GM12878 (cell line): ENCODE measurements around the gene IL1RAPL1. TPM values are rescaled to one million over a fixed set of nuclear protein-coding genes. Genes with fewer than 3 reads are reported as not detected.

Experiments
- ATAC-seq: fragments of 200-7000 bp; cut with Tn5 transposase; 3 replicates; pipeline ENCODE4 v1.9.1; 2020; ENCODE audit warnings: mild to moderate bottlenecking, moderate library complexity
- BruUV-seq: library from RNA; stranded (reverse); fragments of 400-500 nt; replicated peaks from 2 replicates; lab custom pipeline; 2021; lab: Mats Ljungman, UMichigan
- CTCF ChIA-PET: fragments of 300-600 bp; sonication (Branson Sonifier 250); formaldehyde crosslinking; extraction: SDS; loops from one replicate; lab custom pipeline; 2021; ENCODE audit warnings: inconsistent platforms; lab: Yijun Ruan, JAX
- POLR2A ChIA-PET: fragments of 350-600 bp; formaldehyde crosslinking; extraction: SDS; loops from one replicate; lab custom pipeline; 2021; ENCODE audit warnings: inconsistent platforms; lab: Charles Lee
- RAD21 ChIA-PET: fragments of 300-600 bp; sonication (Branson Sonifier 250); formaldehyde crosslinking; loops from one replicate; lab custom pipeline; 2023; ENCODE audit warnings: antibody characterized with exemption; ENCODE audit not compliant: unreplicated experiment; lab: Charles Lee
- SMC1A ChIA-PET: fragments of 300-600 bp; sonication (Branson Sonifier 250); formaldehyde crosslinking; loops from one replicate; lab custom pipeline; 2023; ENCODE audit not compliant: unreplicated experiment, uncharacterized antibody; lab: Charles Lee
- DNase-seq: peaks from one replicate; pipeline ENCODE4 v3.0.0-alpha.2; 2011; ENCODE audit warnings: low read depth, low spot score
- FAIRE-seq: peaks from 3 replicates; lab custom pipeline; 2011; peaks lifted over from hg19 to GRCh38; lab: Jason Lieb, UNC
- H2AFZ ChIP-seq: 2 replicates; pipeline ENCODE4 v1.6.0; 2011; ENCODE audit warnings: low read depth, low read length, control low read depth; ENCODE audit not compliant: control insufficient read depth
- H3K27ac ChIP-seq: 2 replicates; pipeline ENCODE4 v1.5.1; 2011; ENCODE audit warnings: control low read depth; ENCODE audit not compliant: control insufficient read depth, insufficient read depth
- H3K27me3 ChIP-seq, 2 experiments: replicated peaks in 1 of 2; 2 replicates each; pipeline versions ENCODE4 v1.6.0 to v1.6.1; 2011; ENCODE audit warnings: low read length in 1 of 2; ENCODE audit not compliant: control insufficient read depth in 2 of 2, insufficient read depth in 2 of 2
- H3K36me3 ChIP-seq, 2 experiments: 2 replicates each; pipeline ENCODE4 v1.5.1; 2011; ENCODE audit warnings: low read length in 1 of 2; ENCODE audit not compliant: control insufficient read depth in 2 of 2, insufficient read depth in 2 of 2
- H3K4me1 ChIP-seq: 2 replicates; pipeline ENCODE4 v1.6.1; 2011; ENCODE audit warnings: mild to moderate bottlenecking, low read length, moderate library complexity, mixed read lengths; ENCODE audit not compliant: control insufficient read depth, insufficient read depth
- H3K4me2 ChIP-seq: 2 replicates; pipeline ENCODE4 v1.6.0; 2011; ENCODE audit warnings: control low read depth; ENCODE audit not compliant: control insufficient read depth, insufficient read depth
- H3K4me3 ChIP-seq: fragments of 200-600 bp; sonication (generic); 2 replicates; pipeline ENCODE4 v1.5.1; 2016
- H3K79me2 ChIP-seq: 2 replicates; pipeline ENCODE4 v1.6.0; 2011; ENCODE audit warnings: low read length; ENCODE audit not compliant: control insufficient read depth, insufficient read depth
- H3K9ac ChIP-seq: 2 replicates; pipeline ENCODE4 v1.8.0; 2011; ENCODE audit warnings: low read length, control low read depth, mixed read lengths; ENCODE audit not compliant: control insufficient read depth, insufficient read depth
- H3K9me3 ChIP-seq: replicated peaks from 3 replicates; pipeline ENCODE4 v1.5.1; 2011; ENCODE audit warnings: mild to moderate bottlenecking, low read length; ENCODE audit not compliant: control insufficient read depth, insufficient read depth
- H4K20me1 ChIP-seq: 2 replicates; pipeline ENCODE4 v1.6.0; 2011; ENCODE audit not compliant: control insufficient read depth, insufficient read depth
- CEBPZ ChIP-seq: fragments of 150-350 bp; IDR thresholded peaks from 2 replicates; pipeline ENCODE4 v1.6.1; 2016; ENCODE audit warnings: low read depth, low read length
- CHD1 ChIP-seq: IDR thresholded peaks from 2 replicates; pipeline ENCODE4 v1.6.1; 2012; ENCODE audit warnings: low read depth, low read length, improper control_type of control experiment
- GABPA ChIP-seq: IDR thresholded peaks from 2 replicates; pipeline ENCODE4 v1.6.1; 2014; ENCODE audit warnings: antibody characterized with exemption, low read depth, mild to moderate bottlenecking, inconsistent platforms
- KLF5 ChIP-seq: fragments of 450-650 bp; IDR thresholded peaks from 2 replicates; pipeline ENCODE4 v1.6.1; 2014; ENCODE audit warnings: mild to moderate bottlenecking; ENCODE audit not compliant: partially characterized antibody
- PAX5 ChIP-seq: IDR thresholded peaks from 2 replicates; pipeline ENCODE4 v1.6.1; 2011; ENCODE audit warnings: low read depth, low read length, borderline replicate concordance
- PRDM15 ChIP-seq: fragments of 450-650 bp; formaldehyde crosslinking; IDR thresholded peaks from 2 replicates; pipeline ENCODE4 v1.4.0; 2020; ENCODE audit warnings: mild to moderate bottlenecking, moderate library complexity
- RBBP5 ChIP-seq: fragments of 200-600 bp; sonication (generic); conservative IDR thresholded peaks from 2 replicates; pipeline ENCODE4 v1.6.1; 2016
- RELA ChIP-seq: fragments of 450-650 bp; IDR thresholded peaks from 2 replicates; pipeline ENCODE4 v1.8.0; 2014; ENCODE audit warnings: borderline replicate concordance; ENCODE audit not compliant: partially characterized antibody
- RUNX3 ChIP-seq: IDR thresholded peaks from 2 replicates; pipeline ENCODE4 v1.6.1; 2012; ENCODE audit warnings: low read length, inconsistent platforms
- SMC3 ChIP-seq: IDR thresholded peaks from 2 replicates; pipeline ENCODE4 v1.6.1; 2011; ENCODE audit warnings: low read length, improper control_type of control experiment, borderline replicate concordance
- SPI1 ChIP-seq: IDR thresholded peaks from 2 replicates; pipeline ENCODE4 v1.6.1; 2011; ENCODE audit warnings: low read depth, mild to moderate bottlenecking, low read length, moderate library complexity, borderline replicate concordance; ENCODE audit not compliant: insufficient read depth
- STAT1 ChIP-seq: fragments of 450-650 bp; conservative IDR thresholded peaks from 2 replicates; pipeline ENCODE4 v1.6.1; 2014; ENCODE audit warnings: antibody characterized with exemption, mild to moderate bottlenecking
- SUPT20H ChIP-seq: IDR thresholded peaks from 2 replicates; pipeline ENCODE4 v1.6.1; 2011; ENCODE audit warnings: low read depth, mild to moderate bottlenecking, low read length, moderate library complexity, borderline replicate concordance; ENCODE audit not compliant: control insufficient read depth
- USF2 ChIP-seq: IDR thresholded peaks from 2 replicates; pipeline ENCODE4 v1.6.1; 2011; ENCODE audit warnings: low read depth, low read length, improper control_type of control experiment, borderline replicate concordance
- ZZZ3 ChIP-seq: IDR thresholded peaks from 2 replicates; pipeline ENCODE4 v1.6.1; 2011; ENCODE audit warnings: low read depth; ENCODE audit not compliant: control insufficient read depth, insufficient read length
- WGBS: methylation state at CpG from one replicate; pipeline ENCODE4 v1.1.6; 2016; ENCODE audit warnings: low lambda C conversion rate; ENCODE audit not compliant: insufficient replicate concordance, insufficient coverage; ENCODE audit errors: missing lambda C conversion rate; 5-methylcytosine and 5-hydroxymethylcytosine counted together
- in situ Hi-C: fragments of 300-500 bp; cut with MboI; formaldehyde crosslinking; loops from 9 replicates; pipeline ENCODE4 v1.14.3; 2018; ENCODE audit warnings: mixed read lengths
- intact Hi-C: fragments of 100-400 bp; cut with micrococcal nuclease; formaldehyde crosslinking; loops from one replicate; pipeline ENCODE4 v1.14.2; 2022; ENCODE audit not compliant: unreplicated experiment
- polyA plus RNA-seq, 11 experiments: library from polyadenylated mRNA; depleted of rRNA in 4 of 11; unstranded in 6 of 11; stranded (reverse) in 5 of 11; fragments of >200 nt; fragmentation: Nextera tagmentation in 4 of 11; fragmentation: Illumina TruSeq in 1 of 11; extraction: Ambion mirVana in 4 of 11; extraction: Trizol in 1 of 11; gene quantifications; 1 replicate in 1 of 11; 2 replicates in 10 of 11; pipeline versions ENCODE4 v1.2.1 to v1.2.3, GENCODE V29; 2011 to 2016; ENCODE audit warnings: inconsistent platforms in 2 of 11, missing spikeins in 2 of 11, low read depth in 1 of 11
- total RNA-seq, 4 experiments: library from RNA; depleted of rRNA in 3 of 4; stranded (reverse); fragments of >200 nt in 3 of 4; fragmentation: Illumina TruSeq in 1 of 4; extraction: Trizol in 1 of 4; gene quantifications; 2 replicates each; pipeline versions ENCODE4 v1.2.1 to v1.2.3, GENCODE V29; 2013 to 2021

Gene IL1RAPL1
- total and polyA plus RNA-seq, 10 of the 15 experiments (the other 5 are each of a cell fraction or from before 2014, with no cell fraction given), result not detected

GRCh38 chrX:28920153-28920943 lies 333.1 kb downstream of the IL1RAPL1 start:
- ChIA-PET RAD21 (no interaction called here), CTCF (no interaction called here), SMC1A (interaction anchor here (1.0 kb wide), 1 partner anchor 24 kb away, joined by 4 read pairs; no protein-coding TSS in a partner anchor), POLR2A (no interaction called here)
- H3K36me3 ChIP-seq, result no peaks in the 10 kb centered on the region
- no peak overlapping the region for H3K9ac ChIP-seq
- BruUV-seq, result no TSS peak
- intact Hi-C loops, result no loop called here
- no peak overlapping the region for H3K4me2 ChIP-seq
- H3K27me3 ChIP-seq, result no peaks in the 10 kb centered on the region
- DNase-seq (no peak), FAIRE-seq (no peak), ATAC-seq (no peak)
- H3K27ac ChIP-seq, result no peak overlapping the region
- H3K9me3 ChIP-seq, result no peaks in the 10 kb centered on the region
- 10% methylated on average over 5 of the region's 5 CpGs for WGBS
- no peaks in the 10 kb centered on the region for H3K79me2 ChIP-seq
- H3K4me1 ChIP-seq, result no peaks in the 10 kb centered on the region
- H2AFZ ChIP-seq, result no peak overlapping the region
- no peak overlapping the region for H3K4me3 ChIP-seq
- no peaks in the 10 kb centered on the region for H4K20me1 ChIP-seq
- in situ Hi-C loops, result no loop called here
- no peak for TF ChIP-seq PAX5
- TF ChIP-seq ZZZ3, result no peak
- no peak for TF ChIP-seq CHD1
- TF ChIP-seq CEBPZ, result no peak
- TF ChIP-seq SPI1, result no peak
- no peak for TF ChIP-seq SUPT20H
- no peak for TF ChIP-seq KLF5
- no peak for TF ChIP-seq GABPA
- no peak for TF ChIP-seq USF2
- TF ChIP-seq RBBP5, result no peak
- TF ChIP-seq STAT1, result no peak
- TF ChIP-seq RELA, result no peak
- TF ChIP-seq RUNX3, result no peak
- no peak for TF ChIP-seq SMC3
- TF ChIP-seq PRDM15 (CRISPR knock-in tag), result no peak
